ENCODE data around the gene FAM53B.

GRCh38 chr10:124754227-124754626 lies 10.0 kb upstream of the FAM53B start:
- no peak for TF ChIP-seq CTCF (IDR thresholded peaks at IDR 0.05; ENCODE audit: low read length)
- no peak for TF ChIP-seq EZH2 (optimal IDR thresholded peaks at IDR 0.05; ENCODE audit: low read depth, low read length)
- no peak for TF ChIP-seq EZH2phosphoT487 (IDR thresholded peaks at IDR 0.05; ENCODE audit: low read length)

Measured in MM.1S (cell line).